H9 (cell line): ENCODE results near the gene GRID2. TPM values are rescaled to one million over a fixed set of nuclear protein-coding genes. Genes with fewer than 3 reads are reported as not detected.

Experiments
- DNase-seq: peaks from one replicate; pipeline ENCODE4 v3.0.0-alpha.2; 2017
- H2AFZ ChIP-seq: one replicate; pipeline ENCODE4 v1.6.1; 2013; ENCODE audit warnings: mild to moderate bottlenecking, low read length, control low read depth, moderate library complexity
- H2AK5ac ChIP-seq: 2 replicates; pipeline ENCODE4 v1.6.1; 2013; ENCODE audit warnings: low read length, control low read depth, mixed read lengths; ENCODE audit not compliant: insufficient read length
- H2BK120ac ChIP-seq: one replicate; pipeline ENCODE4 v1.6.1; 2013; ENCODE audit warnings: low read depth, mild to moderate bottlenecking, low read length, control low read depth, inconsistent platforms; ENCODE audit not compliant: poor library complexity, severe bottlenecking
- H2BK12ac ChIP-seq: 2 replicates; pipeline ENCODE4 v1.6.1; 2013; ENCODE audit warnings: low read length, control low read depth, mixed read lengths, low read depth; ENCODE audit not compliant: insufficient read length
- H2BK15ac ChIP-seq: 2 replicates; pipeline ENCODE4 v1.6.1; 2013; ENCODE audit warnings: low read depth, low read length, control low read depth
- H2BK20ac ChIP-seq: one replicate; pipeline ENCODE4 v1.6.1; 2013; ENCODE audit warnings: low read depth, mild to moderate bottlenecking, low read length, control low read depth, inconsistent platforms; ENCODE audit not compliant: poor library complexity, severe bottlenecking
- H2BK5ac ChIP-seq: 2 replicates; pipeline ENCODE4 v1.6.1; 2013; ENCODE audit warnings: low read length, control low read depth, mixed read lengths; ENCODE audit not compliant: insufficient read length
- H3K14ac ChIP-seq: 2 replicates; pipeline ENCODE4 v1.6.1; 2013; ENCODE audit warnings: low read length, control low read depth; ENCODE audit not compliant: insufficient read depth
- H3K18ac ChIP-seq: 2 replicates; pipeline ENCODE4 v1.6.1; 2013; ENCODE audit warnings: low read depth, mild to moderate bottlenecking, mixed read lengths, low read length, control low read depth; ENCODE audit not compliant: insufficient read length
- H3K23ac ChIP-seq: 2 replicates; pipeline ENCODE4 v1.6.1; 2013; ENCODE audit warnings: low read length, control low read depth, mixed read lengths, low read depth; ENCODE audit not compliant: insufficient read length
- H3K23me2 ChIP-seq: 2 replicates; pipeline ENCODE4 v1.6.1; 2013; ENCODE audit warnings: low read depth, mild to moderate bottlenecking, mixed read lengths, low read length, control low read depth; ENCODE audit not compliant: insufficient read length, poor library complexity, severe bottlenecking
- H3K27ac ChIP-seq: 2 replicates; pipeline ENCODE4 v1.5.1; 2013; ENCODE audit warnings: low read length, control low read depth, mixed read lengths, low read depth; ENCODE audit not compliant: insufficient read length
- H3K27me3 ChIP-seq: 2 replicates; pipeline ENCODE4 v1.6.1; 2013; ENCODE audit warnings: low read length, control low read depth, inconsistent platforms; ENCODE audit not compliant: insufficient read depth
- H3K4ac ChIP-seq: 2 replicates; pipeline ENCODE4 v1.6.1; 2013; ENCODE audit warnings: low read depth, mild to moderate bottlenecking, control low read depth, inconsistent platforms, low read length, moderate library complexity
- H3K4me1 ChIP-seq: 2 replicates; pipeline ENCODE4 v1.6.1; 2013; ENCODE audit warnings: low read length, control low read depth, inconsistent platforms; ENCODE audit not compliant: insufficient read depth
- H3K4me2 ChIP-seq: 2 replicates; pipeline ENCODE4 v1.6.1; 2013; ENCODE audit warnings: low read length, control low read depth, mixed read lengths; ENCODE audit not compliant: insufficient read length, insufficient read depth
- H3K56ac ChIP-seq: 2 replicates; pipeline ENCODE4 v1.6.1; 2013; ENCODE audit warnings: low read depth, mild to moderate bottlenecking, mixed read lengths, low read length, control low read depth; ENCODE audit not compliant: insufficient read length
- H3K79me1 ChIP-seq: 2 replicates; pipeline ENCODE4 v1.6.1; 2013; ENCODE audit warnings: low read depth, mild to moderate bottlenecking, moderate library complexity, low read length, control low read depth, inconsistent platforms; ENCODE audit not compliant: insufficient read depth, poor library complexity, severe bottlenecking
- H3K79me2 ChIP-seq: 2 replicates; pipeline ENCODE4 v1.6.1; 2013; ENCODE audit warnings: low read length, control low read depth, inconsistent platforms; ENCODE audit not compliant: insufficient read depth
- H3K9ac ChIP-seq: 2 replicates; pipeline ENCODE4 v1.6.1; 2013; ENCODE audit warnings: low read length, control low read depth, mixed read lengths; ENCODE audit not compliant: insufficient read length; ENCODE audit errors: extremely low read depth
- H3K9me3 ChIP-seq: one replicate; pipeline ENCODE4 v1.6.1; 2013; ENCODE audit warnings: low read depth, low read length, inconsistent platforms; ENCODE audit not compliant: control insufficient read depth
- H3T11ph ChIP-seq: one replicate; pipeline ENCODE4 v1.6.1; 2013; ENCODE audit warnings: mild to moderate bottlenecking, low read length, control low read depth, inconsistent platforms
- H4K20me1 ChIP-seq: one replicate; pipeline ENCODE4 v1.6.1; 2013; ENCODE audit not compliant: control insufficient read depth, insufficient read length, insufficient read depth
- H4K5ac ChIP-seq: 2 replicates; pipeline ENCODE4 v1.6.1; 2013; ENCODE audit warnings: low read depth, mild to moderate bottlenecking, mixed read lengths, low read length, control low read depth; ENCODE audit not compliant: insufficient read length
- H4K8ac ChIP-seq: replicated peaks from 2 replicates; pipeline ENCODE4 v1.6.1; 2013; ENCODE audit warnings: low read length, control low read depth, mixed read lengths, low read depth; ENCODE audit not compliant: insufficient read length
- H4K91ac ChIP-seq: 2 replicates; pipeline ENCODE4 v1.6.1; 2013; ENCODE audit warnings: low read depth, mild to moderate bottlenecking, moderate library complexity, mixed read lengths, low read length, control low read depth; ENCODE audit not compliant: insufficient read length
- H3K27ac Mint-ChIP-seq, 3 experiments: 2 replicates in 2 of 3; 3 replicates in 1 of 3; pipeline ENCODE4 v1.8.0; 2020 to 2021; ENCODE audit warnings: mixed read lengths in 3 of 3, mild to moderate bottlenecking in 1 of 3, moderate library complexity in 1 of 3
- H3K27me3 Mint-ChIP-seq: 2 replicates; pipeline ENCODE4 v1.8.0; 2021; ENCODE audit warnings: low read depth, mild to moderate bottlenecking, moderate library complexity, mixed read lengths
- H3K36me3 Mint-ChIP-seq, 3 experiments: 2 replicates in 2 of 3; 3 replicates in 1 of 3; pipeline ENCODE4 v1.8.0; 2020 to 2021; ENCODE audit warnings: low read depth in 3 of 3, mixed read lengths in 3 of 3; ENCODE audit not compliant: insufficient read depth in 1 of 3
- H3K4me1 Mint-ChIP-seq, 2 experiments: 2 replicates each; pipeline ENCODE4 v1.8.0; 2020; ENCODE audit warnings: mixed read lengths in 2 of 2
- H3K4me3 Mint-ChIP-seq, 2 experiments: 2 replicates in 1 of 2; 3 replicates in 1 of 2; pipeline ENCODE4 v1.8.0; 2020 to 2021; ENCODE audit warnings: mild to moderate bottlenecking in 2 of 2, mixed read lengths in 2 of 2, moderate library complexity in 1 of 2
- H3K9me3 Mint-ChIP-seq, 2 experiments: 2 replicates in 1 of 2; 3 replicates in 1 of 2; pipeline ENCODE4 v1.8.0; 2020; ENCODE audit warnings: mild to moderate bottlenecking in 2 of 2, mixed read lengths in 2 of 2, moderate library complexity in 1 of 2
- CTCF ChIP-seq: fragments of 200-600 bp; sonication (generic); conservative IDR thresholded peaks from 3 replicates; pipeline ENCODE4 v1.8.0; 2021; ENCODE audit warnings: antibody characterized with exemption, mild to moderate bottlenecking
- total RNA-seq: library from RNA; stranded (reverse); gene quantifications from 2 replicates; pipeline ENCODE4 v1.2.1, GENCODE V29; 2021

The GRID2 gene
- total RNA-seq, 1 experiment from 2014 or later, result 21.8 TPM

DNA sequence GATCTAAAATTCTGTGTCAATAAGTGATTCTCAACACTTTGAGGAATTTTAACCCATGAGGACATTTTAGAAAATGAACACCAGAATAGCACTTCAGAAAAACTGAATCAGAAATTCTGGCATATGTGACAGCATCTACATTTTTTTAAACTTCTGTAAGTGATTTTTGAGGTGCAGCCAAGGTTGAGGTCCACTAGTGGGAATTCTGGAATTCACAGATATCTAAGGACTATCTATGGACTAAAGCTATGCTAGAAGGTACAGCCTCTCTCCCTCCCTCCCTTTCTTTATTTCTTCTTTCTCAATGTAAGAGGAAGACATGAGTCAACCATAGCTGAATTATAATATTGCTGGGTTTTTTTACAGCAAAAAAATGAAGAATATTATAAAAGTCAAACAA lies 1016.6 kb downstream of the GRID2 start:
- Histone ChIP-seq H3K23ac (no peak overlapping the region), H3K9ac (no peak overlapping the region), H3K23me2 (no peaks in the 10 kb centered on the region), H2AFZ (no peak overlapping the region), H2AK5ac (no peak overlapping the region), H3K79me1 (no peaks in the 10 kb centered on the region), H3K4me1 (no peaks in the 10 kb centered on the region), H3K14ac (no peak overlapping the region), H3K56ac (no peak overlapping the region), H3K79me2 (no peaks in the 10 kb centered on the region), H4K5ac (no peak overlapping the region), H3K4ac (no peak overlapping the region), H3K9me3 (no peaks in the 10 kb centered on the region), H3T11ph (no peak overlapping the region), H2BK20ac (no peak overlapping the region), H3K18ac (no peak overlapping the region), H2BK120ac (no peak overlapping the region), H2BK5ac (no peak overlapping the region), H3K4me2 (no peak overlapping the region), H3K27ac (no peak overlapping the region), H4K91ac (no peak overlapping the region), H3K27me3 (no peaks in the 10 kb centered on the region), H4K20me1 (no peaks in the 10 kb centered on the region), H2BK12ac (no peak overlapping the region), H4K8ac (no peak overlapping the region), H2BK15ac (no peak overlapping the region)
- TF ChIP-seq CTCF, result no peak
- peaks cover 8 to 12% of the 10 kb centered on the region in 2 experiments; a peak in 4 of 5 replicates for H3K9me3 Mint-ChIP-seq
- H3K4me1 Mint-ChIP-seq, result peaks cover 6 to 9% of the 10 kb centered on the region in 2 experiments
- no peak for DNase-seq
- no peaks in the 10 kb centered on the region for H3K27me3 Mint-ChIP-seq
- peaks cover 0 to 6% (median 4%) of the 10 kb centered on the region in 3 experiments; a peak in 3 of 7 replicates for H3K36me3 Mint-ChIP-seq
- H3K4me3 Mint-ChIP-seq, result no peak overlapping the region
- H3K27ac Mint-ChIP-seq, result no peak overlapping the region
